GM19351 (cell line): Measurements from ENCODE around the gene HOGA1.
"Not testable (repeated sequence)": the region's sequence is repeated elsewhere in the genome, so short reads cannot be mapped to it uniquely, and the experiment has no call there.

Source experiments
- ATAC-seq: cut with Tn5 transposase; IDR thresholded peaks from one replicate; pipeline ENCODE4 v1.9.1; 2021; ENCODE audit warnings: mild to moderate bottlenecking, moderate library complexity; ENCODE audit not compliant: unreplicated experiment

Gene HOGA1

GRCh38 chr10:97607095-97607636 is 23.0 kb downstream of the HOGA1 start:
- no peak for ATAC-seq

GRCh38 chr10:97608991-97609561 is 24.9 kb downstream of the HOGA1 start:
- no peak for ATAC-seq

- ATAC-seq: no peak
These were observed 27.3 kb downstream of the HOGA1 start for GRCh38 chr10:97611473-97611872.

GRCh38 chr10:97612386-97612785 is 28.2 kb downstream of the HOGA1 start:
- ATAC-seq: no peak

GRCh38 chr10:97618285-97618684 is 34.1 kb downstream of the HOGA1 start:
- no peak for ATAC-seq

- no peak for ATAC-seq
These were observed 34.5 kb downstream of the HOGA1 start for GRCh38 chr10:97618733-97619132.

GRCh38 chr10:97623277-97623676 is 39.1 kb downstream of the HOGA1 start:
- ATAC-seq: no peak

- no peak for ATAC-seq
These were observed 43.5 kb downstream of the HOGA1 start for GRCh38 chr10:97627731-97628130.

- ATAC-seq: no peak
These were observed 44.0 kb downstream of the HOGA1 start for GRCh38 chr10:97628228-97628627.

- ATAC-seq: no peak
These were observed 45.1 kb downstream of the HOGA1 start for GRCh38 chr10:97629289-97629688.

GRCh38 chr10:97631098-97631497 is 46.9 kb downstream of the HOGA1 start:
- no peak for ATAC-seq

- peak; percentile 100 for ATAC-seq
These were observed 49.0 kb downstream of the HOGA1 start, which contains the start of gene MORN4 for GRCh38 chr10:97632949-97633884. Gene MORN4 (minus strand): TSS chr10:97633500. CDS start chr10:97619653, 13,847 bp downstream.

GRCh38 chr10:97633921-97634320 is 49.7 kb downstream of the HOGA1 start:
- ATAC-seq: no peak

GRCh38 chr10:97635577-97635976 is 51.4 kb downstream of the HOGA1 start:
- ATAC-seq: no peak

- ATAC-seq: not testable (repeated sequence)
These were observed 54.9 kb downstream of the HOGA1 start for GRCh38 chr10:97639090-97639489.

- ATAC-seq: peak; percentile 98
These were observed 56.1 kb downstream of the HOGA1 start, which contains the start of gene PI4K2A for GRCh38 chr10:97640174-97640867. Gene PI4K2A (plus strand): TSS chr10:97640671. CDS start chr10:97640743, 72 bp downstream.

GRCh38 chr10:97640868-97641811 is 57.0 kb downstream of the HOGA1 start:
- peak; percentile 25 for ATAC-seq

- not testable (repeated sequence) for ATAC-seq
These were observed 58.4 kb downstream of the HOGA1 start for GRCh38 chr10:97642471-97643159.

GRCh38 chr10:97643441-97643985 is 59.3 kb downstream of the HOGA1 start:
- no peak for ATAC-seq
